Activated CD8-positive, alpha-beta T cell treated with anti-CD3 and anti-CD28 coated beads for 36 hours (primary cell): ENCODE measurements around the gene DAAM2. TPM values are rescaled to one million over a fixed set of nuclear protein-coding genes. Genes with fewer than 3 reads are reported as not detected.

ENCODE experiments used
- ATAC-seq: fragments of 200-7000 bp; cut with Tn5 transposase; one replicate; pipeline ENCODE4 v1.10.0; 2021; ENCODE audit warnings: mild to moderate bottlenecking, moderate library complexity
- CTCF ChIA-PET: fragments of 350-600 bp; sonication (Branson Sonifier 250); formaldehyde crosslinking; loops from one replicate; lab custom pipeline; 2021; ENCODE audit warnings: antibody characterized with exemption; lab: Charles Lee
- POLR2A ChIA-PET: fragments of 350-600 bp; sonication (Branson Sonifier 250); formaldehyde crosslinking; loops from one replicate; lab custom pipeline; 2021; ENCODE audit warnings: antibody characterized with exemption; lab: Charles Lee
- DNase-seq: peaks from one replicate; pipeline ENCODE4 v3.0.0-alpha.2; 2020
- H3K27ac Mint-ChIP-seq: one replicate; pipeline ENCODE4 v1.8.0; 2021; ENCODE audit warnings: mild to moderate bottlenecking, mixed read lengths
- H3K27me3 Mint-ChIP-seq: one replicate; pipeline ENCODE4 v1.8.0; 2021; ENCODE audit warnings: mixed read lengths
- H3K36me3 Mint-ChIP-seq: one replicate; pipeline ENCODE4 v1.8.0; 2021; ENCODE audit warnings: low read depth, mixed read lengths
- H3K4me1 Mint-ChIP-seq: one replicate; pipeline ENCODE4 v1.8.0; 2021; ENCODE audit warnings: low read depth, mixed read lengths
- H3K4me3 Mint-ChIP-seq: one replicate; pipeline ENCODE4 v1.8.0; 2021; ENCODE audit warnings: mild to moderate bottlenecking, moderate library complexity, mixed read lengths
- H3K9me3 Mint-ChIP-seq: one replicate; pipeline ENCODE4 v1.8.0; 2021; ENCODE audit warnings: mixed read lengths
- intact Hi-C: fragments of 100-400 bp; cut with micrococcal nuclease; formaldehyde crosslinking; loops from one replicate; pipeline ENCODE4 v1.10.0; 2022
- total RNA-seq, 2 experiments: library from RNA; stranded (reverse); gene quantifications; one replicate each; pipeline ENCODE4 v1.2.3, GENCODE V29; 2021
- TF ChIP-seq, protein P1 (sequence below): fragments of 200-600 bp; IDR thresholded peaks from one replicate; pipeline ENCODE4 v1.8.0; 2022; ENCODE audit warnings: antibody characterized with exemption, mild to moderate bottlenecking

Gene DAAM2
- total RNA-seq, 2 experiments from 2014 or later = not detected

DNA sequence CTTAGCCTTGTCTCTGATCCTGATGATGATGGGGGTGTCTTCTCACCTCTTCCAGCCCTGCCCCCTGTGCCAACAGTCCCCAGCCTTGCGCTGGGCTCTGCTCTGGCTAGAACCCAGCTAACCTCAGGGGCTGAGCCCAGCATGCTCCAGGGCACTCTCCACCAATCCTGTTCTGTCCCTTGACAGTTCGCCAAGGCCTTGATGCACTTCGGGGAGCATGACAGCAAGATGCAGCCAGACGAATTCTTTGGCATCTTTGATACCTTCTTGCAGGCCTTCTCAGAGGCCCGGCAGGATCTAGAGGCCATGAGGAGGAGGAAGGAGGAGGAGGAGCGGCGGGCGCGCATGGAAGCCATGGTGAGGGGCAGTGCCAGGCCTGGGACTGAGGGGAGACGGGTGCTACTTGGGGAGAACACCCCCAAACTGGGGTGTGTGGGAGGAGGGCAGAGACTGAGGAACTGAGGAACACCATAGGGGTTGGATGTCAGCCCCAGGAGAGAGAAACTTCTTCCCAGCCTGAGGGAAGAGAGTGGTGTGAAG lies 109.0 kb downstream of the DAAM2 start:
- POLR2A ChIA-PET = no interaction called here
- no peak for DNase-seq
- CTCF ChIA-PET = interaction anchor here (1.8 kb wide), 1 partner anchor 36 kb away, joined by 8 read pairs; no protein-coding TSS in a partner anchor
- Mint-ChIP-seq H3K27me3 (no peaks in the 10 kb centered on the region), H3K9me3 (no peaks in the 10 kb centered on the region), H3K4me3 (no peak overlapping the region), H3K27ac (no peak overlapping the region), H3K4me1 (no peaks in the 10 kb centered on the region), H3K36me3 (no peaks in the 10 kb centered on the region)
- intact Hi-C loops = no loop called here
- TF ChIP-seq, protein P1, sequence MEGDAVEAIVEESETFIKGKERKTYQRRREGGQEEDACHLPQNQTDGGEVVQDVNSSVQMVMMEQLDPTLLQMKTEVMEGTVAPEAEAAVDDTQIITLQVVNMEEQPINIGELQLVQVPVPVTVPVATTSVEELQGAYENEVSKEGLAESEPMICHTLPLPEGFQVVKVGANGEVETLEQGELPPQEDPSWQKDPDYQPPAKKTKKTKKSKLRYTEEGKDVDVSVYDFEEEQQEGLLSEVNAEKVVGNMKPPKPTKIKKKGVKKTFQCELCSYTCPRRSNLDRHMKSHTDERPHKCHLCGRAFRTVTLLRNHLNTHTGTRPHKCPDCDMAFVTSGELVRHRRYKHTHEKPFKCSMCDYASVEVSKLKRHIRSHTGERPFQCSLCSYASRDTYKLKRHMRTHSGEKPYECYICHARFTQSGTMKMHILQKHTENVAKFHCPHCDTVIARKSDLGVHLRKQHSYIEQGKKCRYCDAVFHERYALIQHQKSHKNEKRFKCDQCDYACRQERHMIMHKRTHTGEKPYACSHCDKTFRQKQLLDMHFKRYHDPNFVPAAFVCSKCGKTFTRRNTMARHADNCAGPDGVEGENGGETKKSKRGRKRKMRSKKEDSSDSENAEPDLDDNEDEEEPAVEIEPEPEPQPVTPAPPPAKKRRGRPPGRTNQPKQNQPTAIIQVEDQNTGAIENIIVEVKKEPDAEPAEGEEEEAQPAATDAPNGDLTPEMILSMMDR = no peak
- no peak for ATAC-seq

DNA sequence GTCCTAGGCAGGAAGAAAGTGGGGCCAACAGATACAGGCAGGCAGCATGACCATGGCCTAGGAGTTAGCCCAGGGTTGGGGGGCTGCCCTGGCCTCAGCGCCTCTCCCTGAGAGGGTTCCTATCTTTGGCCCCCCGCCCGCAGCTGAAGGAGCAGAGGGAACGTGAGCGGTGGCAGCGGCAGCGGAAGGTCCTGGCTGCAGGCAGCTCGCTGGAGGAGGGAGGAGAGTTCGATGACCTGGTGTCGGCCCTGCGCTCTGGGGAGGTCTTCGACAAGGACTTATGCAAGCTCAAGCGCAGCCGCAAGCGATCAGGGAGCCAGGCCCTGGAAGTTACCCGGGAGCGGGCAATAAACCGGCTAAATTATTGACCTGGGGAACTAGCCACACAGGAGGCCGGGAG lies 109.5 kb downstream of the DAAM2 start:
- ATAC-seq (no peak), DNase-seq (no peak)
- ChIA-PET CTCF (no interaction called here), POLR2A (no interaction called here)
- TF ChIP-seq, protein P1 = no peak
- Mint-ChIP-seq H3K27ac (no peak overlapping the region), H3K4me1 (no peaks in the 10 kb centered on the region), H3K27me3 (no peaks in the 10 kb centered on the region), H3K4me3 (no peak overlapping the region), H3K9me3 (no peaks in the 10 kb centered on the region), H3K36me3 (no peaks in the 10 kb centered on the region)
- intact Hi-C loops = no loop called here

DNA sequence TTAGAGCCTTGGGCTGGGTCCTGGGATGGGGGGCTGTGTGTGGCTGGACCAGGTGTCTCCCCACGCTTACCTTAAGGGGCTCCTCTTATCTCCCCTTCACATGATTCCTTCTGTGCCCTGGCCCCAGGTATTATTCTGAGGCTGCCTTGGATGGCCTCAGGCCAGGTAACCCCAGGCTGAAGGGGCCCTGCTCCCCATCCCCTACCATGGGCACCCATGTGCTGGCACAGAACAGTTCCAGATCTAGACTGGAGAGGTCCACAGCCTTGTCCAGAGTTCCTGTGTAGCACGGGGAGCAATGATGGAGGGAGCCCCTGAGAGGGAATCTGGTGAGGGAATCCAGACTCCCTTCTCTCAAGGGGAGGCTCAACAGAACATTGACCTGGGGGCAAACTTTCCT lies 110.0 kb downstream of the DAAM2 start:
- no peak for ATAC-seq
- DNase-seq = no peak
- H3K4me1 Mint-ChIP-seq = no peaks in the 10 kb centered on the region
- H3K27me3 Mint-ChIP-seq = no peaks in the 10 kb centered on the region
- ChIA-PET CTCF (no interaction called here), POLR2A (no interaction called here)
- H3K4me3 Mint-ChIP-seq = no peak overlapping the region
- TF ChIP-seq, protein P1 = no peak
- no peaks in the 10 kb centered on the region for H3K9me3 Mint-ChIP-seq
- H3K27ac Mint-ChIP-seq = no peak overlapping the region
- H3K36me3 Mint-ChIP-seq = no peaks in the 10 kb centered on the region
- intact Hi-C loops = no loop called here

- no peaks in the 10 kb centered on the region for H3K4me1 Mint-ChIP-seq
- TF ChIP-seq, protein P1 = no peak
- no peaks in the 10 kb centered on the region for H3K9me3 Mint-ChIP-seq
- DNase-seq (no peak), ATAC-seq (no peak)
- ChIA-PET POLR2A (no interaction called here), CTCF (no interaction called here)
- no peak overlapping the region for H3K27ac Mint-ChIP-seq
- no peaks in the 10 kb centered on the region for H3K36me3 Mint-ChIP-seq
- no peaks in the 10 kb centered on the region for H3K27me3 Mint-ChIP-seq
- H3K4me3 Mint-ChIP-seq = no peak overlapping the region
- intact Hi-C loops = no loop called here
These were observed 110.8 kb downstream of the DAAM2 start for GRCh38 chr6:39902786-39903465.

DNA sequence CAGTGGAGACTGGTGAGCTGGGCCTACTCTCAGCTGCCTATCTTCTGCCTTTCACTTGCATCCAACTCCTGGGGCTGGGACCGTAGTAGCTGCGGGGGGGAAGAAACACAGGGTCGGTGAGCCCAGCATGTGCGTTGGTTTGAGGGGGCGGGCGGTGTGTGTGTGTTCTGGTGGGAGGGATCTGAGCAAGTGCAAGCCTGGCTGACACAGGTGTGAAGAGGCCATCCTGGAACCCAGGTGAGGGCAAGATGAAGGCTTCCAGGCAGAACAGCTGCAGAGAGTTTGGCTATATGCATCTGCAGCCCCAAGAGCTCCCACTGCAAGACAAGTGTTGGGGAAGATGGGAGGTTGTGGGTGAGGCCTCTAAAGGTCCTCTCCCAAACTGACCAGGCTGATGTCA lies 111.5 kb downstream of the DAAM2 start:
- ChIA-PET POLR2A (no interaction called here), CTCF (no interaction called here)
- H3K9me3 Mint-ChIP-seq = no peaks in the 10 kb centered on the region
- no peak for ATAC-seq
- no peak overlapping the region for H3K4me3 Mint-ChIP-seq
- TF ChIP-seq, protein P1 = no peak
- H3K27me3 Mint-ChIP-seq = no peaks in the 10 kb centered on the region
- intact Hi-C loops = no loop called here
- H3K27ac Mint-ChIP-seq = no peak overlapping the region
- no peak for DNase-seq
- H3K4me1 Mint-ChIP-seq = no peaks in the 10 kb centered on the region
- H3K36me3 Mint-ChIP-seq = no peaks in the 10 kb centered on the region
